ENCODE measurements around the gene ABCF1.

The ABCF1 gene

GRCh38 chr6:30601815-30602641, 30.8 kb downstream of the ABCF1 start:
- FAIRE-seq (no peak), DNase-seq (ENCODE audit: insufficient read length, low spot score) (no peak)
- no peak for TF ChIP-seq POLR2A (IDR thresholded peaks at IDR 0.05; ENCODE audit: low read depth, low read length)

- TF ChIP-seq POLR2A (IDR thresholded peaks at IDR 0.05; ENCODE audit: low read depth, low read length) = no peak
- no peak for DNase-seq (ENCODE audit: insufficient read length, low spot score)
- FAIRE-seq = no peak
Observed at GRCh38 chr6:30603961-30604360, 32.7 kb downstream of the ABCF1 start.

GRCh38 chr6:30610065-30610464, 38.8 kb downstream of the ABCF1 start:
- FAIRE-seq = no peak
- no peak for DNase-seq (ENCODE audit: insufficient read length, low spot score)
- TF ChIP-seq POLR2A (IDR thresholded peaks at IDR 0.05; ENCODE audit: low read depth, low read length) = no peak

- TF ChIP-seq POLR2A (IDR thresholded peaks at IDR 0.05; ENCODE audit: low read depth, low read length) = no peak
- DNase-seq (ENCODE audit: insufficient read length, low spot score) (no peak), FAIRE-seq (no peak)
Observed at GRCh38 chr6:30611150-30611855, 40.1 kb downstream of the ABCF1 start.

GRCh38 chr6:30611856-30612194, 40.6 kb downstream of the ABCF1 start:
- FAIRE-seq (no peak), DNase-seq (ENCODE audit: insufficient read length, low spot score) (no peak)

GRCh38 chr6:30612213-30612612, 41.0 kb downstream of the ABCF1 start:
- DNase-seq (ENCODE audit: insufficient read length, low spot score) (no peak), FAIRE-seq (no peak)
- no peak for TF ChIP-seq POLR2A (IDR thresholded peaks at IDR 0.05; ENCODE audit: low read depth, low read length)

More at GRCh38 chr6:30611856-30612194, 40.6 kb downstream of the ABCF1 start:
- no peak for TF ChIP-seq POLR2A (IDR thresholded peaks at IDR 0.05; ENCODE audit: low read depth, low read length)

GRCh38 chr6:30612687-30613248, 41.5 kb downstream of the ABCF1 start:
- no peak for DNase-seq (ENCODE audit: insufficient read length, low spot score)
- FAIRE-seq = no peak
- TF ChIP-seq POLR2A (IDR thresholded peaks at IDR 0.05; ENCODE audit: low read depth, low read length) = 0 out of 2 replicates have a peak, but pooled peaks have one; percentile 25

GRCh38 chr6:30613251-30614043, 42.2 kb downstream of the ABCF1 start:
- no peak for DNase-seq (ENCODE audit: insufficient read length, low spot score)
- no peak for TF ChIP-seq POLR2A (IDR thresholded peaks at IDR 0.05; ENCODE audit: low read depth, low read length)
- FAIRE-seq = no peak

GRCh38 chr6:30614044-30614842, 43.0 kb downstream of the ABCF1 start:
- no peak for FAIRE-seq

GRCh38 chr6:30614843-30615218, 43.6 kb downstream of the ABCF1 start:
- DNase-seq (ENCODE audit: insufficient read length, low spot score) (peak; percentile 40), FAIRE-seq (peak; percentile 78)
- TF ChIP-seq POLR2A (IDR thresholded peaks at IDR 0.05; ENCODE audit: low read depth, low read length) = no peak

More at GRCh38 chr6:30614044-30614842, 43.0 kb downstream of the ABCF1 start:
- DNase-seq (ENCODE audit: insufficient read length, low spot score) = no peak
- TF ChIP-seq POLR2A (IDR thresholded peaks at IDR 0.05; ENCODE audit: low read depth, low read length) = peak; percentile 29; the same call in 1 of the 2 replicates

GRCh38 chr6:30615219-30615957, 44.1 kb downstream of the ABCF1 start:
- TF ChIP-seq POLR2A (IDR thresholded peaks at IDR 0.05; ENCODE audit: low read depth, low read length) = 0 out of 2 replicates have a peak, but pooled peaks have one; percentile 19
- no peak for FAIRE-seq
- DNase-seq (ENCODE audit: insufficient read length, low spot score) = no peak

All from H54 (cell line).